ENCODE data around the gene PCDHB4.
"Not testable (repeated sequence)": the region's sequence is repeated elsewhere in the genome, so short reads cannot be mapped to it uniquely, and the experiment has no call there.

The PCDHB4 gene

DNA sequence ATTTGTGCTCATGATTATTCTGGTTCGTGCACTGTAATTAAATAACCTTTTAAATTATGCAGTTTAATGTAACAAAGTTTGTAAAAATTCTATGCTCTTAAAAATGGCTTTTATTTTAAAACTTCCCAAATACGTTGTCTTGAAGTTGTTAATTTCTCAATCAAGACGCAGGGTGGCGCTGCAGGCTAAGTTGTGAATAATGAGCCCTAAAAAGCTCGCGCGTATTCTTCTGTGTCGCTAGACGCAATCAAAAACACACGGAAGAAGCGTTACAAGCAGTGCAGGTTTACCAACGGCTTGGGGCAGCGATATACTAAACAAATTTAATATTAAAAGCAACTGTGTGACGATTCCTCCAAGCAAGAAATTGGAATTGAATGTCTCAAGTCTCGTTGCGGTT lies at the start of gene PCDHB4:
Gene PCDHB4 (plus strand): TSS at position 256 of the 400 bp plus-strand sequence. CDS start 181 bp downstream, outside the sequence.
- no peak for DNase-seq (ENCODE audit: low read depth)

DNA sequence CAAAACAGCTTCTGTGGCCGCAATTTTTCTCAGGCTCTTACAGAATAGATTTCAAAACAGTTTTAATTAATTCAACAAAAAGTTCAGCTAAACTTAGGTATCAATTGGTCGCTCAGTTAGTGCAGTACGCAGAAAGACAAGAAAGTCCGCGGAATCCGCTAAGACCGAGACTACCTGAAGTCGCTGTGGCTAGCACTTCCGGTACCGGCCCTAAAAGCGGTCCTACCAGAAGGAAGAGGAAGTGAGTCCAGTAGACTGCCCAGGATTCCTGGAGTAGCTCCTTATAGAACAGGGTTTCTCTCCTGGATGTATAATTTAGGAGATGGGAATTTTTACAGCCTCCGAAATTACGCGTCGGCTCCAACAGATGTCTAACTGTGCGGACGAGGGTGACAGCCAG lies 43.8 kb upstream of the PCDHB4 start:
- no peak for DNase-seq (ENCODE audit: low read depth)

DNA sequence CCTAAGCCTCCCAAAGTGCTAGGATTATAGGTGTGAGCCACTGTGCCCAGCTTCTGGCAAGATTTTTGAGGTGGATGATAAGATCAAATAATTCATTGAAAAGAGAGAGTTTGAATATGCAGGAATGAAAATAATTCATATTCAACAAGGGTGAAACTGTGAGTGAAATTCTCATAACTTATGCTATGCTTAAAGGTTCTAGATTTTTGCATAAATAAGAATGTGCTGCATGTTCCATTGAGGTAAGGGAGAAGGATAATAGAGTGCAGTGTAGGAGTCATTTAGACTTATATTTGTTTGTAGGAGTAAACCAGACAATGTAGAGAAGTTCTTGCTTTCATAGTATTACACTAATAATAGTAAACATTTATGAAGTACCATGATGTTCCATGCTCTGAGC lies 39.4 kb upstream of the PCDHB4 start:
- DNase-seq (ENCODE audit: low read depth) = no peak

DNA sequence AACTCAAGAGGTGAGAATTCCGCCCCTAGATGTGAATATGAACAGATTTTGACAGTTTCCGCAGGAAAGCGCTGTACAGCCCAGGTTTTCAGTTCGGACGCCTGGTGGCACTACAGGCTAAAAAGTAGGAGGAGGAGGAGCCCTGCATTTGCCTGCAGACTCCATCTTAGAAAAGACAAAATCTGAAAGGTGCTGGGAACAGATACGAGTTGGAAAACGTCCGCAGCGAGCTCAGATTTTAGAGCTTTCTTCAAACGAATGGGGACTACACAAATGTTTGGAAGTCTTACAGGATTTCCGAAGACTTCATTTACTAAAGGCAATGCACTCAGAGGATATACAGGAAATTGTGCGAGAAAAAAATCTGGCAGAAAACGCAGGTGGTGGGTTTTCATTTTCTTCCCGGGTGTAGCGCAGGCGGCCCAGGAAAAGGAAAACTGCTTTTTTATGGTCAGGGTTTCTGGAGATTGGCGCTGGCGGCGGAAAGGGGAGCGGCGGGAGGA lies 37.1 kb upstream of the PCDHB4 start:
- peak; percentile 3 for DNase-seq (ENCODE audit: low read depth)

DNA sequence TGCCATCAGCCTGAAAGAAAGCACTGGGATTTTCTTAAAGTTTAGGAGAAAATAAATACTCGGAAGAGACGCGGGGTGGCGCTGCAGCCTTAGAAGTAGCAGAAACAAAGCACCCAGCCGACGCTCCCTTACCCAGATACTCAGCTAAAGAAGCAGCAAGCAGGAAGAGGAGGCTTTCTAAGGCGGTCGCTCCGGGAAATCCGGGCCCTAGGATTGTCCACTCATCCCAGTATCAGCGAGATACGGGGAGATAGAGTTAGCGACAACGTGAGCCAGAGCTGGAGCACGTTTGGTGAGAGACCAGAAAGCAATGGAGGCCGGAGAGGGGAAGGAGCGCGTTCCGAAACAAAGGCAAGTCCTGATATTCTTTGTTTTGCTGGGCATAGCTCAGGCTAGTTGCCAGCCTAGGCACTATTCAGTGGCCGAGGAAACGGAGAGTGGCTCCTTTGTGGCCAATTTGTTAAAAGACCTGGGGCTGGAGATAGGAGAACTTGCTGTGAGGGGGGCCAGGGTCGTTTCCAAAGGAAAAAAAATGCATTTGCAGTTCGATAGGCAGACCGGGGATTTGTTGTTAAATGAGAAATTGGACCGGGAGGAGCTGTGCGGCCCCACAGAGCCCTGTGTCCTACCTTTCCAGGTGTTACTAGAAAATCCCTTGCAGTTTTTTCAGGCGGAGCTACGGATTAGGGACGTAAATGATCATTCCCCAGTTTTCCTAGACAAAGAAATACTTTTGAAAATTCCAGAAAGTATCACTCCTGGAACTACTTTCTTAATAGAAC lies 26.9 kb upstream of the PCDHB4 start, which contains the start of gene PCDHB2:
Gene PCDHB2 (plus strand): TSS at position 135 of the 782 bp plus-strand sequence. CDS start 176 bp downstream, at position 311.
- DNase-seq (ENCODE audit: low read depth) = peak; percentile 29

DNA sequence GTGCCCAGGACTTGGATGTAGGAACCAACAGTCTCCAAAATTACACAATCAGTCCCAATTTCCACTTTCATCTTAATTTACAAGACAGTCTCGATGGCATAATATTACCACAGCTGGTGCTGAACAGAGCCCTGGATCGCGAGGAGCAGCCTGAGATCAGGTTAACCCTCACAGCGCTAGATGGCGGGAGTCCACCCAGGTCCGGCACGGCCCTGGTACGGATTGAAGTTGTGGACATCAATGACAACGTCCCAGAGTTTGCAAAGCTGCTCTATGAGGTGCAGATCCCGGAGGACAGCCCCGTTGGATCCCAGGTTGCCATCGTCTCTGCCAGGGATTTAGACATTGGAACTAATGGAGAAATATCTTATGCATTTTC lies 26.4 kb upstream of the PCDHB4 start:
- no peak for DNase-seq (ENCODE audit: low read depth)

DNA sequence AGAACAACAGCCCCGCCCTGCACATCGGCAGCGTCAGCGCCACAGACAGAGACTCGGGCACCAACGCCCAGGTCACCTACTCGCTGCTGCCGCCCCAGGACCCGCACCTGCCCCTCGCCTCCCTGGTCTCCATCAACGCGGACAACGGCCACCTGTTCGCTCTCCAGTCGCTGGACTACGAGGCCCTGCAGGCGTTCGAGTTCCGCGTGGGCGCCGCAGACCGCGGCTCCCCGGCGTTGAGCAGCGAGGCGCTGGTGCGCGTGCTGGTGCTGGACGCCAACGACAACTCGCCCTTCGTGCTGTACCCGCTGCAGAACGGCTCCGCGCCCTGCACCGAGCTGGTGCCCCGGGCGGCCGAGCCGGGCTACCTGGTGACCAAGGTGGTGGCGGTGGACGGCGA lies 25.4 kb upstream of the PCDHB4 start:
- DNase-seq (ENCODE audit: low read depth) = not testable (repeated sequence)

DNA sequence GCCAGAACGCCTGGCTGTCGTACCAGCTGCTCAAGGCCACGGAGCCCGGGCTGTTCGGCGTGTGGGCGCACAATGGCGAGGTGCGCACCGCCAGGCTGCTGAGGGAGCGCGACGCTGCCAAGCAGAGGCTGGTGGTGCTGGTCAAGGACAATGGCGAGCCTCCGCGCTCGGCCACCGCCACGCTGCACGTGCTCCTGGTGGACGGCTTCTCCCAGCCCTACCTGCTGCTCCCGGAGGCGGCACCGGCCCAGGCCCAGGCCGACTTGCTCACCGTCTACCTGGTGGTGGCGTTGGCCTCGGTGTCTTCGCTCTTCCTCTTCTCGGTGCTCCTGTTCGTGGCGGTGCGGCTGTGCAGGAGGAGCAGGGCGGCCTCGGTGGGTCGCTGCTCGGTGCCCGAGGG lies 25.0 kb upstream of the PCDHB4 start:
- DNase-seq (ENCODE audit: low read depth) = not testable (repeated sequence)

DNA sequence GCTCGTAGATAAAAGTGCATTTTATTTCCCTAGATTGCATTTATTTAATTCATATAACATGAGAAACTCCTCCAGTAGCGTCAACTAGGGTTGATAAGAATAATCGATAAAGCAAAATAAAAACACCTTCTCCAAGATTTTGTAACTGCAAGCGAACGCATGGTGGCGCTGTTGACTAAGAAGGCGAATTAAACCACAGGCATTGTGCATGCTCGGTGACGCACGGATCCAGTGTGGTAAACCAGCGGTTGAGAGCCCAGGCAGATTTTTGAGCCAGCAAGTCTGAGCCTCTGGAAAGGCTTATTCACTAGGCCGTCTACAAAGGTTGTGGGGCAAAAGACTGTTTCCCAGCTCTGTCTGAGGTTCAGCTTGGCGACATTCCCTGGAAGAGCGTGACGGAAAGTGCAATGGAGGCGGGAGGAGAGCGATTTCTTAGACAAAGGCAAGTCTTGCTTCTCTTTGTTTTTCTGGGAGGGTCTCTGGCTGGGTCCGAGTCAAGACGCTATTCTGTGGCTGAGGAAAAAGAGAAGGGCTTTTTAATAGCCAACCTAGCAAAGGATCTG lies 21.3 kb upstream of the PCDHB4 start, which contains the start of gene PCDHB3:
Gene PCDHB3 (plus strand): TSS at position 231 of the 563 bp plus-strand sequence. CDS start 177 bp downstream, at position 408.
- DNase-seq (ENCODE audit: low read depth) = peak; percentile 2

DNA sequence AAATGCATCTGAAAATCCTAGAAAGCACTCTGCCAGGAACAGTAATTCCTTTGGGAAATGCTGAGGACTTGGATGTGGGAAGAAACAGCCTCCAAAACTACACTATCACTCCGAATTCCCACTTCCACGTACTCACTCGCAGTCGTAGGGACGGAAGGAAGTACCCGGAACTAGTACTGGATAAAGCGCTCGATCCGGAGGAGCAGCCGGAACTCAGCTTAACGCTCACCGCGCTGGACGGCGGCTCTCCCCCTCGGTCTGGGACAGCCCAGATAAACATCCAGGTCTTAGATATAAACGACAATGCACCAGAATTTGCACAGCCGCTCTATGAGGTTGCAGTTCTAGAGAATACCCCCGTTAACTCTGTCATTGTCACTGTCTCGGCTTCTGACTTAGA lies 20.6 kb upstream of the PCDHB4 start:
- no peak for DNase-seq (ENCODE audit: low read depth)

DNA sequence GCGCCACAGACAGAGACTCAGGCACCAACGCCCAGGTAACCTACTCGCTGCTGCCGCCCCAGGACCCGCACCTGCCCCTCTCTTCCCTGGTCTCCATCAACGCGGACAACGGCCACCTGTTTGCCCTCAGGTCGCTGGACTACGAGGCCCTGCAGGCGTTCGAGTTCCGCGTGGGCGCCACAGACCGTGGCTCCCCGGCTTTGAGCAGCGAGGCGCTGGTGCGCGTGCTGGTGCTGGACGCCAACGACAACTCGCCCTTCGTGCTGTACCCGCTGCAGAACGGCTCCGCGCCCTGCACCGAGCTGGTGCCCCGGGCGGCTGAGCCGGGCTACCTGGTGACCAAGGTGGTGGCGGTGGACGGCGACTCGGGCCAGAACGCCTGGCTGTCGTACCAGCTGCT lies 19.5 kb upstream of the PCDHB4 start:
- DNase-seq (ENCODE audit: low read depth) = not testable (repeated sequence)

DNA sequence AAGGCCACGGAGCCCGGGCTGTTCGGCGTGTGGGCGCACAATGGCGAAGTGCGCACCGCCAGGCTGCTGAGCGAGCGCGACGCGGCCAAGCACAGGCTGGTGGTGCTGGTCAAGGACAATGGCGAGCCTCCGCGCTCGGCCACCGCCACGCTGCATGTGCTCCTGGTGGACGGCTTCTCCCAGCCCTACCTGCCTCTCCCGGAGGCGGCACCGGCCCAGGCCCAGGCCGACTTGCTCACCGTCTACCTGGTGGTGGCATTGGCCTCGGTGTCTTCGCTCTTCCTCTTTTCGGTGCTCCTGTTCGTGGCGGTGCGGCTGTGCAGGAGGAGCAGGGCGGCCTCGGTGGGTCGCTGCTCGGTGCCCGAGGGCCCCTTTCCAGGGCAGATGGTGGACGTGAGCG lies 19.1 kb upstream of the PCDHB4 start:
- DNase-seq (ENCODE audit: low read depth) = not testable (repeated sequence)

DNA sequence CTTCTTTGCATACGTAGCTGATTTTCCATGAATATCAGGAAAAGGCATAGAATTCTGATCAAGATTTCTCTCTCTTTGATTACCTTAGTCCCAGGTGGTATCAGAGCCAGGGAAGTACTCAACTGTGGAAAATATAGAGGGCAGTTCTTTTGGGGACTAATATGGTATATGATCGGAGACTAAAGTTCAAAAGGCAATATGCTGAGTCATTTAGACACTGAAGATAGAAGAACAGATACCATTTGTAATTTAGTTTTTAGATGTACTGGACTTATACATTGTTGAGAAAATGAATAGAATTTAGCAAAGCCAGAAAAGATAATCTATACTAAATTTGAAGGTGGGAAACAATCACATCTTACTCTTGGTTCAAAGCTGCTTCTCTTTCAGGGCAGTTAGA lies 16.3 kb upstream of the PCDHB4 start:
- DNase-seq (ENCODE audit: low read depth) = no peak

DNA sequence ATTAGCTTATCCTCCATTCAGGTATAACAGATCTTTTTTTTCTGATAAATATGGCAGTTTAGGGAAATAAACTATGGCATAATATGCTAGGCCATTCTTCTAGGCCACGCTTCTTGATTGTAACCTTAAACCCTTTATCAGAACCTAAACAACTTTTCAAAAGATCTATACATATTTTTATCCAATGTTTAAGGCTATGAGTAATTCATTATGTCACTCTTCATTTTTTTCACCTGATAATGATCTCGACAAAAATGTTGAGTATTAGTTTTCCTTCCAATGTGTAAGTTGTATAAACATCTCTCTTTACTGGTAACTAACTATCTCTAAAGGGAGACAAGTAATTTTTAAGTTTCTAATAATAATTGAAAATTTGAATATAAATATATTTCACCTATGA lies 2.4 kb upstream of the PCDHB4 start:
- DNase-seq (ENCODE audit: low read depth) = no peak

DNA sequence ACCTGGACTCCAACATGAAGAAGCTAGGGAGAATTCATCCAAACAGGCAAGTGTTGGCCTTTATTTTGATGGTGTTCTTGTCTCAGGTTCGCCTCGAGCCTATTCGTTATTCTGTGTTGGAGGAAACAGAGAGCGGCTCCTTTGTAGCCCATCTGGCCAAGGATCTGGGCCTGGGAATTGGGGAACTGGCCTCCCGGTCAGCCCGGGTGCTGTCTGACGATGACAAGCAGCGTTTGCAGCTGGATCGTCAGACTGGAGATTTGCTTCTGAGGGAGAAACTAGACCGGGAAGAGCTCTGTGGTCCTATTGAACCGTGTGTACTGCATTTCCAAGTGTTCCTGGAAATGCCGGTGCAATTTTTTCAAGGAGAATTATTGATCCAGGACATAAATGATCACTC lies 367 bp downstream of the PCDHB4 start:
- DNase-seq (ENCODE audit: low read depth) = no peak

DNA sequence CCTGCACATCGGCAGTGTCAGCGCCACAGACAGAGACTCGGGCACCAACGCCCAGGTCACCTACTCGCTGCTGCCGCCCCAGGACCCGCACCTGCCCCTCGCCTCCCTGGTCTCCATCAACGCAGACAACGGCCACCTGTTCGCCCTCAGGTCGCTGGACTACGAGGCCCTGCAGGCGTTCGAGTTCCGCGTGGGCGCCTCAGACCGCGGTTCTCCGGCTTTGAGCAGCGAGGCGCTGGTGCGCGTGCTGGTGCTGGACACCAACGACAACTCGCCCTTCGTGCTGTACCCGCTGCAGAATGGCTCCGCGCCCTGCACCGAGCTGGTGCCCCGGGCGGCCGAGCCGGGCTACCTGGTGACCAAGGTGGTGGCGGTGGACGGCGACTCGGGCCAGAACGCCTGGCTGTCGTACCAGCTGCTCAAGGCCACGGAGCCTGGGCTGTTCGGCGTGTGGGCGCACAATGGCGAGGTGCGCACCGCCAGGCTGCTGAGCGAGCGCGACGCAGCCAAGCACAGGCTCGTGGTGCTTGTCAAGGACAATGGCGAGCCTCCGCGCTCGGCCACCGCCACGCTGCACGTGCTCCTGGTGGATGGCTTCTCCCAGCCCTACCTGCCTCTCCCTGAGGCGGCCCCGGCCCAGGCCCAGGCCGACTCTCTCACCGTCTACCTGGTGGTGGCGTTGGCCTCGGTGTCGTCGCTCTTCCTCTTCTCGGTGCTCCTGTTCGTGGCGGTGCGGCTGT lies 1.9 kb downstream of the PCDHB4 start:
- not testable (repeated sequence) for DNase-seq (ENCODE audit: low read depth)

DNA sequence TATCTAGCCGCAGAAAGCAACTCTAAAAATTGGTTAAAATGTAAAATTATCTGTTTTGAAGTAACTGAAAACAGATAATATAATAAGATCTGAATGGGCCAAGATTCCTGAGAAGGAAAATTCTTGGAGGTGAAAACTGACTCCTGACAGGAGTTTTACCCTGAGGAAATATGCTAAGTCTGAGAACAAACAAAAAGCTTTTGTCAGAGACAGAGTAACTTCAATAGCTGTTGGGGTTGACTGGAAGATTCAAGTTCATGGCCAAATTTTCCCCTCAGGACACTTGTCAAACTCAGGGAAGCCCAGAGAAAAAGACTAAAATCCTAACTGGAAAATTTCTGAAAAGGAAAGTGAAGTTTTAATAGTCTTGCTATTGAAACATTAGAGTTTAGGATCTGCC lies 5.7 kb downstream of the PCDHB4 start:
- no peak for DNase-seq (ENCODE audit: low read depth)

DNA sequence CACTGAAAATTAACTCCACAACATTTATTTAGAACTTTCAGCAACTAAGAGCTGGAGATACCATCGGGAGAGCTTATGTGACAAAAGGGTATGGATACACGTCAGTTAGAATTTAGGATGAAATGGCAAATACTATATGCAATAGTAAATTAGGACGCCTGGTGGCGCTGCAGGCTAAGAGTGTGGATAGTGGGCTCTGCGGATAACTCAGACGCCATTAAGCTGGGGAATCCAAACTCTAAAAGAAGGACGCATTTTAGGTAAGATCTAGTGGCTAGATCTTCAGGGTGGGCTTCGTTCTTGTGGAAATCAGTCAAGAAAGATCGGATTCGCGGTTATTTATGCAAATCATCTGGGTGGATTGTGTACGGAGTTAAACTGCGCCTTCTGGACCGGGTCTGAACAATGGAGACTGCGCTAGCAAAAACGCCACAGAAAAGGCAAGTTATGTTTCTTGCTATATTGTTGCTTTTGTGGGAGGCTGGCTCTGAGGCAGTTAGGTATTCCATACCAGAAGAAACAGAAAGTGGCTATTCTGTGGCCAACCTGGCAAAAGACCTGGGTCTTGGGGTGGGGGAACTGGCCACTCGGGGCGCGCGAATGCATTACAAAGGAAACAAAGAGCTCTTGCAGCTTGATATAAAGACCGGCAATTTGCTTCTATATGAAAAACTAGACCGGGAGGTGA lies 13.6 kb downstream of the PCDHB4 start, which contains the start of gene PCDHB5:
Gene PCDHB5 (plus strand): TSS at position 177 of the 688 bp plus-strand sequence. CDS start 229 bp downstream, at position 406.
- no peak for DNase-seq (ENCODE audit: low read depth)

DNA sequence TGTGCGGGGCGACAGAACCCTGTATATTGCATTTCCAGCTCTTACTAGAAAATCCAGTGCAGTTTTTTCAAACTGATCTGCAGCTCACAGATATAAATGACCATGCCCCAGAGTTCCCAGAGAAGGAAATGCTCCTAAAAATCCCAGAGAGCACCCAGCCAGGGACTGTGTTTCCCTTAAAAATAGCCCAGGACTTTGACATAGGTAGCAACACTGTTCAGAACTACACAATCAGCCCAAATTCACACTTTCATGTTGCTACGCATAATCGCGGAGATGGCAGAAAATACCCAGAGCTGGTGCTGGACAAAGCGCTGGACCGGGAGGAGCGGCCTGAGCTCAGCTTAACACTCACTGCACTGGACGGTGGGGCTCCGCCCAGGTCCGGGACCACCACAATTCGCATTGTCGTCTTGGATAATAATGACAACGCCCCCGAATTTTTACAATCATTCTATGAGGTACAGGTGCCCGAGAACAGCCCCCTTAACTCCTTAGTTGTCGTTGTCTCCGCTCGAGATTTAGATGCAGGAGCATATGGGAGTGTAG lies 14.2 kb downstream of the PCDHB4 start:
- DNase-seq (ENCODE audit: low read depth) = no peak

DNA sequence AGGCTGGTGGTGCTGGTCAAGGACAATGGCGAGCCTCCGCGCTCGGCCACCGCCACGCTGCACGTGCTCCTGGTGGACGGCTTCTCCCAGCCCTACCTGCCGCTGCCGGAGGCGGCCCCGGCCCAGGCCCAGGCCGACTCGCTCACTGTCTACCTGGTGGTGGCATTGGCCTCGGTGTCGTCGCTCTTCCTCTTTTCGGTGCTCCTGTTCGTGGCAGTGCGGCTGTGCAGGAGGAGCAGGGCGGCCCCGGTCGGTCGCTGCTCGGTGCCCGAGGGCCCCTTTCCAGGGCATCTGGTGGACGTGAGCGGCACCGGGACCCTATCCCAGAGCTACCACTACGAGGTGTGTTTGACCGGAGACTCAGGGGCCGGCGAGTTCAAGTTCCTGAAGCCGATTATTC lies 15.7 kb downstream of the PCDHB4 start:
- DNase-seq (ENCODE audit: low read depth) = not testable (repeated sequence)

DNA sequence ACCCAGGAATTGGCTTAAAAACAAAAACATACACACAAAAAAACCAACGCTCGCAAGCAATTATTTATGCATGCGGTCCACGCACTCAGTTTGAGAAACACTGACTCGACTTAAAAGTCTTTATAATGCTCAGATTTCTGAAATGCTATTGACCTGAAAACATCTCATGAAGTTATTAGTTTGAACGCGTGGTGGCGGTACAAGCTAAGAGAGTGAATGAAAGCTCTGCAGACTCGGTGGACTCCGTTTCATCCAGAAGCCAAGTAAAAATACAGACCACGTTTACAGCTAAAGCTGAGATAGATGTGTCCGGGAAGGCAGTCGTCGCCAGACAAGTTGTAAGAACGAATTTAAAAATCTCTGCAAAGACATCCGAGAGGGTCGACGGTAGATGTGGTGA lies 28.2 kb downstream of the PCDHB4 start, which contains the start of gene PCDHB6:
Gene PCDHB6 (plus strand): TSS at position 246 of the 400 bp plus-strand sequence. CDS start 201 bp downstream, outside the sequence.
- no peak for DNase-seq (ENCODE audit: low read depth)

Measured in fibroblast of the conjunctiva (primary cell).